C4-2B (cell line): ENCODE data around the gene FXYD3.
A peak's percentile ranks its signal among the peaks of the same experiment; 100 is the strongest.

Experiments
- H3K27ac ChIP-seq: fragments of 450-650 bp; 2 replicates; pipeline ENCODE4 v1.5.1; 2017
- CTCF ChIP-seq: fragments of 450-650 bp; conservative IDR thresholded peaks from 2 replicates; pipeline ENCODE4 v1.5.1; 2017; ENCODE audit warnings: mild to moderate bottlenecking
- ZFX ChIP-seq: fragments of 450-650 bp; IDR thresholded peaks from 2 replicates; pipeline ENCODE4 v1.6.1; 2017

The FXYD3 gene

GRCh38 chr19:35128398-35129057 is 12.9 kb downstream of the FXYD3 start:
- TF ChIP-seq ZFX, result no peak
- no peak for TF ChIP-seq CTCF

GRCh38 chr19:35129724-35130274 is 14.2 kb downstream of the FXYD3 start:
- H3K27ac ChIP-seq, result peak overlapping the region; percentile 53
- TF ChIP-seq ZFX, result peak; percentile 22; the same call in 1 of the 2 replicates

More at GRCh38 chr19:35128398-35129057, 12.9 kb downstream of the FXYD3 start:
- no peak overlapping the region for H3K27ac ChIP-seq

GRCh38 chr19:35130761-35131720 is 15.4 kb downstream of the FXYD3 start:
- peak overlapping the region; percentile 53 for H3K27ac ChIP-seq

GRCh38 chr19:35132254-35132653 is 16.6 kb downstream of the FXYD3 start:
- H3K27ac ChIP-seq, result no peak overlapping the region
- TF ChIP-seq ZFX, result no peak
- TF ChIP-seq CTCF, result no peak

More at GRCh38 chr19:35130761-35131720, 15.4 kb downstream of the FXYD3 start:
- TF ChIP-seq CTCF, result no peak

GRCh38 chr19:35133826-35134225 is 18.2 kb downstream of the FXYD3 start:
- TF ChIP-seq CTCF, result no peak
- no peak for TF ChIP-seq ZFX

GRCh38 chr19:35134601-35135242 is 19.1 kb downstream of the FXYD3 start, which contains the start of gene LGI4:
Gene LGI4 (minus strand): TSS chr19:35135059. CDS start chr19:35134680, 379 bp downstream.
- no peak within 1 kb of the TSS for H3K27ac ChIP-seq
- TF ChIP-seq CTCF (no peak), ZFX (no peak)

More at GRCh38 chr19:35133826-35134225, 18.2 kb downstream of the FXYD3 start:
- H3K27ac ChIP-seq, result no peak overlapping the region

GRCh38 chr19:35135389-35135909 is 19.8 kb downstream of the FXYD3 start:
- TF ChIP-seq CTCF (peak; percentile 94), ZFX (no peak)
- H3K27ac ChIP-seq, result no peak overlapping the region
